ENCODE results near the gene GPSM3.
"Not testable (repeated sequence)": the region's sequence is repeated elsewhere in the genome, so short reads cannot be mapped to it uniquely, and the experiment has no call there.

The GPSM3 gene

GRCh38 chr6:32202186-32202585, 9.7 kb upstream of the GPSM3 start:
- no peak for DNase-seq (ENCODE audit: low spot score)

GRCh38 chr6:32200711-32201475, 8.4 kb upstream of the GPSM3 start:
- no peak for DNase-seq (ENCODE audit: low spot score)

DNA sequence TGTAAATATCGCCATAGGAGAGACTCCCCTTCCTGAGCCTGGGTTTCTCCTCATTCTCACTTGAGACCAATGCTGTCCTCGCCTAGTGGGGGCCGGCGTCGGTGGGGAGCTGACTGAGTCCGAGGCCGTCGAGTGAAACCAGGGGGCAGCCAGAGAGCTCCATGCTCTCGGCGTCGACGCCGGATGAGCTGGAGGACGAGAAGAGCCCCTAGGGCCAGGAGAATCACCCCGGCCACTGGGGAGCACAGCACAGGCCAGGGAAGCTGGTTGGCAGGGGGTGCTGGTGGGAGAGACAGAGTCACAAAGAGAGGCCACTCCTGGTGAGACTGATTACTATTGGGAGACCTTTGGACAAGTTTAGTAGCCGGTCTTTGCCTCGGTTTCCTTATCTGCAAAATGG, 6.4 kb upstream of the GPSM3 start:
- no peak for DNase-seq (ENCODE audit: low spot score)

DNA sequence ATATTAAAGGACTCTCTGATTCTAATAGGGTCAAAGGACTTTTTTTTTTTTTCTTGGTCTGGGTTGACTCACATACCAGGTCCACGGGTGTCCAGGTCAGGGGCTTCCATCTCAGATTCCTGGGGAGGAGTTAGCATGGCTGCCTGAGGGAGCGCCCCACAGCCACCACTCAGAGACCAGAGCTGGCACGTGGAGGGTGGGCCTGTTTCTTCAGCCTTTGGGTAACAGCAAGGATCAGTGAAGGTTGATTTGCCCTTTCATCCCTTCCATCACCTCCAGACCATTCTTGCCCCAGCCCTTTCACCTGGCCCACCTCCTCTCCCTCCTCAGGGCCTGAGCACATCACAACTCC, 5.9 kb upstream of the GPSM3 start:
- DNase-seq (ENCODE audit: low spot score), result no peak

- no peak for DNase-seq (ENCODE audit: low spot score)
These were observed 4.5 kb upstream of the GPSM3 start for GRCh38 chr6:32196682-32197616.

DNA sequence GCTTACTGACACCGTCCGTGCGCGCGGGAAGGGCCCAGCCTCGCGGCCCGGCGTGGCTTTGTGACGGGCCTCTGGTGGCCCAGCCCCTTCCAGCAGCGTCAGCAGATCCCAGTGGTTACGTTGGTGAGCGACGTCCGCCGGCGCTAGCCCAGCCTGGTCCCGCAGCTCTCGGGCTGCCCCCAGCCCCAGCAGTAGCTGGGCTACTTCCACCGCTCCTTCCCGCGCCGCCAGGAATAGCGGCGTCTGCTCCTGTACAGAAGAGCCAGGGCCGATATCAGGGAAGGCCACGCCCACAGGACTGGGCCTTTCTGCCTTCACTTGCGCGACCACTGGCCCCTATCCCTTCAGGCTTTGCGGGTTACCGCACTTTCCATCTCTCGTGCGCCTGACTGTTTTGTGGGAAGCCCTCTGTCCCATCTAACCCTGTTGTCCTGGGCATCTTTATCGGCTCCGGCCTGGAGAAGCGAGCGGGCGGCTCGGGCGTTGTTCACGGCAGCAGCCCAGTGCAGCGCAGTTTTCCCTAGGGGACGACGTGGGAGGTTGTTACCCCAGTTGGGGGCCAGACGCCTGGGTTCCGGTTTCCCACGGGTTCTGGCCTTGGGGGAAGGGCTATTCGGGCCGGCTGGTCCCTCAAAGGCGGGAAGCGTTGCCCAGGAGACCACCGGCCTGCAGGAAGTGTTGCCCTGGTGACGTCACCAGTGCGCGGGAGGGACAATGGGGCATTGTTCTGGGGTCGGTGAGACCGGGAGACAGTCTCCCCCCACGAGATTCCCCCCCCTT, 3.6 kb upstream of the GPSM3 start:
- peak; percentile 96 for DNase-seq (ENCODE audit: low spot score)

- peak; percentile 99 for DNase-seq (ENCODE audit: low spot score)
These were observed 3.1 kb upstream of the GPSM3 start for GRCh38 chr6:32195652-32195901.

DNA sequence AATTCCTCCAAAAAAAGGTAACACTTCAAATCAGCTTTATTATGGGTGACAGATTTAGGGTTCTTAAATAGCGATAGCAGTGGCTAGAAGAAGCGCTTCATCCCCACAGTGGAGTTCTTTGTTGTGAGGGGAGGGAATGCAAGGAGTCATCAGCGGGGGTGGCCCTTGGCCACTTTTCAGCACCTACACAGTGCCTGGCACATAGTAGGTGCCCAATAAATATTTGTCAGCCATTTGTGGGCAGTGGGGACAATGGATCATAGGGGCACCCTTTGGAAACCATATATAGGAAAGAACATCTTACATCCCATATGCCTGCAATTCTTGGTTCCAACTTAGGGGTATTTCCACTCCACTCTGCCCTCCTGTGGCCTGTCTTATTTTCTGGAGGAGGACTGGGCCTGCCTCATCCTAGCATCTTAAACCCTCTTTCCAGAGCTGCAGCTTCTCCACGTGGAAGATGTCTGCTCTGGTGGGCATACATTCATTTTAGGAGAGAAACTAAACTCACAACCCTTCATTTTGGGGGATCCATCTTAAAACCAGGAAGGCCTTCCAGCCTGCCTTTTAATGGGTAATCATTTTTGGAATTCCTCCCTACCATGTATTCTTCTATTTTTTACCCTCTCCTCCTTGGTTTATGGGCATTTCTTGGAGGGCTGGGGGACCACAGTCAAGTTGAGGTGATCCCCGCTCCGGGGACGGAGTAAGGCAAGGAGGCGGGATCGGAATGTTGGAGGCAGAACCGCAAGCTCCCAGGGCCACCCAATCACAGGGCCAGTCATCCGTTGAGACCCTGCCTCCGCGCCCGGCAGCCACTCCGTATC, 2.6 kb upstream of the GPSM3 start:
- DNase-seq (ENCODE audit: low spot score), result peak; percentile 64

DNA sequence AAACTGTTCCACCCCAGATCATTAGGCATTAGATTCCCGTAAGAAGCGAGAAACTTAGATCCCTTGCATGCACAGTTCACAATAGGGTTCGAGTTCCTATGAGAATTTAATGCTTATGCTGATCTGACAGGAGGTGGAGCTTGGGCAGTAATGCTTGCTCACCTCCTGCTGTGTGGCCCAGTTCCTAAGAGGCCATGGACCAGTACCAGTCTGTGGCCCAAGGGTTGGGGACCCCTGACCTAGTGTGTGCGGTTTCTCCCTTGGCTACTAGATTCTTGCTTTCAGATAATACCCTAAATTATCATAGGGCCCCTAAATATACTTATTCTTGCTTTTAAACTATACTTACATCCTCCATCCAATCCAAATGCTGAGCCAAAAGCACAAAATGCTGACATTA, 1.9 kb upstream of the GPSM3 start:
- no peak for DNase-seq (ENCODE audit: low spot score)

- not testable (repeated sequence) for DNase-seq (ENCODE audit: low spot score)
These were observed 653 bp upstream of the GPSM3 start for GRCh38 chr6:32193096-32193495.

- DNase-seq (ENCODE audit: low spot score), result no peak
These were observed 491 bp downstream of the GPSM3 start for GRCh38 chr6:32191696-32192607.

DNA sequence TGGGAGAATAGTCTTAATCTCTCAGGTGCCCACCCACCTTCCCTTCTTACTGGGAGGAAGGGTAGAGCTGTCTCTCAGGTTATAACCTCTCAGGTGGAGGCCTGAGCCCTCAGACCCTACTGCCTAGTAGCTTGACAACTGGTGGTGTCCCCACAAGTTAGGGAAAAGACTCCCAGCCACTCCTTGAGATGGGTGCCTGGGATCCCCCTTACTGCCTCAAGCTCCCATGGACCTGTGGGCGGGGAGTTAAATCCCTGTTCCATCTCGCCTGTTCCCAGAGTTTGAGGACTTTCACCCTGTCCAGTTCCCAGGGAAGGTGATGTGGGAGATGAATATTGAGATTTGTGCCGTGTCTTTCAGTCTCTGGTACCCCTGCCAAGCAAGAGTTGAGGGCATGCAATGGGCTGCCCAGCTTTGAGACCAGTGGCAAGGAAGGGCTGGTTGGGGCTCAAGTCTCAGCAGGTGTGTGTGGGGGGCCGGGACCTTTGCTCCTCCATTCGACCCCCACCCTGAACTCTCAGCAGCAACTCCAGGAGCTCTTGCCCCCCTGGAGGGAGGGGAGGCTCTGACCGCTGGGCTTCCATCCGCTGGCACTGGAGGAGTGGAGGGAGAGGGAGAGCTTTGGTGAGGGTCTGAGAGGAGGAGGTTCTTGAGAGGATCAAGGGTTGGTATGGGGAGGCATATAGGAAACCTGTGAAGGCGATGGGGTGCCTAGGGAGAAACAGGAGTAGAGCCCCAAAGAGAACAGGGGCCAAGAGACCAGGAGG, 1.3 kb downstream of the GPSM3 start:
- DNase-seq (ENCODE audit: low spot score), result no peak

GRCh38 chr6:32190054-32190851, 2.2 kb downstream of the GPSM3 start, which contains the start of gene PBX2:
Gene PBX2 (minus strand): TSS chr6:32190202. CDS start chr6:32189915, 287 bp downstream.
- DNase-seq (ENCODE audit: low spot score), result peak; percentile 82

- DNase-seq (ENCODE audit: low spot score), result no peak
These were observed 2.7 kb downstream of the GPSM3 start for GRCh38 chr6:32189742-32190053.

DNA sequence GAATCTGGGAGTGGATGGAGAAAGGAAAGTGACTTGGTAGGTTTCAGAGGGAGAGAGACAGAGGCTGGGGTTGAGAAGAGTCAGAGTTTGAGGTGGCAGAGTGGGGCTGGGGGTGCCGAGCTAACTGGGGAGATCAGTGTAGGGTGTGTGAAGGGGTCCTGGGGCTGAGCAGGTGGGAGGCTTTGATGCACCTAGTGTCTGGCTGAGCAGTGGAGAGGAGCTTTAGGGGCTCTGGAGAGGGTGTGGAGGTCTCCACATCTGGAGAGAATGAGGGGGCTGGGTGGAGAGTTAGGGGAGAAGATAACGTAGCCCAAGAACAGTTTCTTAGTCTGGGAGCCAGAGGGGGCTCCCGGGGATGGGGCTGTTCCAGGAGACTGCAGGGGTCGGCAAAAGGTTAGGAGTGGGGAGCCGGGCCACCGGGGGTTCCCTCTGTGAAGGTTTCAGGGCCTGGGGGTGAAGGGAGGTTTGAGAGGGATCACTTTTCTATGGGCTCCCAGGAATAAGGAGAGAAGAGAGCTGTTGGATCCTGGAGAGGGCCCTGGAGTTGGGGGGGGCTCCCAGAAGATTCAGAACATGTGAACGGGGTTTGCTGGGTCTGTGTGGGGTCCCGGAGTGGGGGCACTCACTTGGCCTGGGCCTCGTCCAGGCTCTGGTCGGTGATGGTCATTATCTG, 3.2 kb downstream of the GPSM3 start:
- DNase-seq (ENCODE audit: low spot score), result no peak

- DNase-seq (ENCODE audit: low spot score), result no peak
These were observed 3.9 kb downstream of the GPSM3 start for GRCh38 chr6:32188381-32189068.

DNA sequence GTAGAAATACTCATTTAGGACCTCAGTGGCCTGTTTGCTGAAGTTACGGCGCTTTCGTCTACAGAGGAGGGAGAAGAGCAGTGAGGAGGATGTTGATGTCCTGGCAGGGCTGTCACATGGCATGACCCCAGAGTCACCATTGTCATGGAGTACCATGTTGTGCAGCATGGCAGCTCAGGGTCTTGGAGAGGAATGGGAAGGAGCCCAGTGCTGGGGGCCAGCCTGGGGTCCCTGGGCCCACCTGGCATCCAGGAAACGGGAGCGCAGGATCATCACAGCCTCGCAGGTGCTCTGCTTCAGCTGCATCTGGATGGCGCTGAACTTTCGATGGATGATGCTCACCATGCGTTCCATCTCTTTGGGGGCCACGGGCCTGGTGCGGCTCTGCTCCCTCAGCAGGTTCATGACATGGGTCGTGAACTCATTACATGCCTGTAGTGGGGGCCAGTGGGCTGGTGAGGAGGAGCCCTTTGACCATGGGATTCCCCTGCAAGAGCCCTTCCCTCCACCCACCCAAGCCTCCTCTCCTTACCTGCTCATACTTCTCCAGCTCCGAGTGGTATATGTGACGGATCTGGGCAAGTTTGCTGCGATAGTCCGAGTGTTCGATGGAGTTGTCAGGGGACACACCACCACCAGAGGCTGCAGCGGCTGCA, 4.6 kb downstream of the GPSM3 start:
- DNase-seq (ENCODE audit: low spot score), result not testable (repeated sequence)

Data from COLO829 (cell line).